ENCODE results near the gene USP13. TPM values are rescaled to one million over a fixed set of nuclear protein-coding genes. Genes with fewer than 3 reads are reported as not detected.

Gene USP13
- total RNA-seq, 3 donors from 2014 or later (not counting 1 experiment from before 2014, with no cell fraction given), result 2.4 to 5.6 (median 3.0) TPM

DNA sequence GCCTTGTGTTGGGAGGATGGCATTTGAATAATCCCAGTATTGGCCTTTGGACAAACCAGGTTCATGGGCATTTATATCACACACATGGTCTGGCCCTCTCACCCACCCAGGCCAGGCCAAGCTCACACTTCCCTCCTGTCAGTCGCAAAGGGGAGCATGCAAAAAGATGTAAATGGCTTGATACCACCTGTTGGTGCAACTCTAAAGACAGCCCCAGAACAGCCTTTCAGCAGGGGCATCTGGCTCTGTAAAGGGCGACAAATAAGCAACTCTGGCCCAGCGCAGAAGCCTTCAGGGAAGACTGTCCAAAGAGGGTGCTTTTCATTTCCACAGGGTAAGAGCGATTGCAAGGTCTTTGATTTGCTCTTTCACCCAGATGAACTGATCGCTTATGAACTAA is 91.8 kb downstream of the USP13 start:
- H3K27me3 ChIP-seq (ENCODE audit: control insufficient read depth, insufficient read depth, low read length), result no peaks in the 10 kb centered on the region
- no peaks in the 10 kb centered on the region for H3K4me1 ChIP-seq (ENCODE audit: control insufficient read depth, insufficient read depth, low read length)
- TF ChIP-seq, protein P1, sequence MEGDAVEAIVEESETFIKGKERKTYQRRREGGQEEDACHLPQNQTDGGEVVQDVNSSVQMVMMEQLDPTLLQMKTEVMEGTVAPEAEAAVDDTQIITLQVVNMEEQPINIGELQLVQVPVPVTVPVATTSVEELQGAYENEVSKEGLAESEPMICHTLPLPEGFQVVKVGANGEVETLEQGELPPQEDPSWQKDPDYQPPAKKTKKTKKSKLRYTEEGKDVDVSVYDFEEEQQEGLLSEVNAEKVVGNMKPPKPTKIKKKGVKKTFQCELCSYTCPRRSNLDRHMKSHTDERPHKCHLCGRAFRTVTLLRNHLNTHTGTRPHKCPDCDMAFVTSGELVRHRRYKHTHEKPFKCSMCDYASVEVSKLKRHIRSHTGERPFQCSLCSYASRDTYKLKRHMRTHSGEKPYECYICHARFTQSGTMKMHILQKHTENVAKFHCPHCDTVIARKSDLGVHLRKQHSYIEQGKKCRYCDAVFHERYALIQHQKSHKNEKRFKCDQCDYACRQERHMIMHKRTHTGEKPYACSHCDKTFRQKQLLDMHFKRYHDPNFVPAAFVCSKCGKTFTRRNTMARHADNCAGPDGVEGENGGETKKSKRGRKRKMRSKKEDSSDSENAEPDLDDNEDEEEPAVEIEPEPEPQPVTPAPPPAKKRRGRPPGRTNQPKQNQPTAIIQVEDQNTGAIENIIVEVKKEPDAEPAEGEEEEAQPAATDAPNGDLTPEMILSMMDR (IDR thresholded peaks at IDR 0.05), result no peak
- Mint-ChIP-seq H3K4me1 (no peaks in the 10 kb centered on the region), H3K9me3 (no peaks in the 10 kb centered on the region), H3K27ac (no peak overlapping the region), H3K4me3 (no peak overlapping the region), H3K36me3 (no peaks in the 10 kb centered on the region), H3K27me3 (ENCODE audit: low read depth in 2 of 2) (no peaks in the 10 kb centered on the region)
- WGBS (ENCODE audit: insufficient coverage), result 96% methylated on average over 5 of the region's 5 CpGs
- DNase-seq (no peak), ATAC-seq (no peak)
- intact Hi-C loops (cut with micrococcal nuclease), result no loop called here
- H3K27ac ChIP-seq (ENCODE audit: low read length), result no peak overlapping the region
- no peaks in the 10 kb centered on the region for H3K9me3 ChIP-seq (ENCODE audit: control insufficient read depth, insufficient read depth, low read length)
- H3K4me3 ChIP-seq (ENCODE audit: low read length), result no peak overlapping the region
- peaks cover 9% of the 10 kb centered on the region for H3K36me3 ChIP-seq (ENCODE audit: control insufficient read depth, insufficient read depth, low read length)

DNA sequence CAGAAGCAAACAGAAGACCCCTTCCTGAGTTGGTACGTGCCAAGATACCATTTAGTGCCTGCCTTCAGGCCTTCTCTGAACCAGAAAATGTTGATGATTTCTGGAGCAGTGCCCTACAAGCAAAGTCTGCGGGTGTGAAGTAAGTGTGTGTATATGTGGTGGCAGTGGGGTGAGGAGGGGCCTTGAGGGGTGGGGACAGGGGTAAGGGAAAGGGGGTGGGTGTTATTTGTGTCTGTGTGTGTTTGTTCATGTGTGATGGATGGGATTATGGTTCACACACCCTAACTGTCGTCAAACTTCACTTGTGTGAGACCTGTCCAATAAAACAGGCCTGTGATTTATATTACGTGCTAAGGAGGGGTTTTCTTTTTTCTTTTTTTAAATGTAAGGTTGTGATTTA is 92.2 kb downstream of the USP13 start:
- peaks cover 9% of the 10 kb centered on the region for H3K36me3 ChIP-seq (ENCODE audit: control insufficient read depth, insufficient read depth, low read length)
- no peak overlapping the region for H3K27ac Mint-ChIP-seq
- no peak for DNase-seq
- H3K27me3 Mint-ChIP-seq (ENCODE audit: low read depth in 2 of 2), result no peaks in the 10 kb centered on the region
- H3K4me3 ChIP-seq (ENCODE audit: low read length), result no peak overlapping the region
- no peak overlapping the region for H3K27ac ChIP-seq (ENCODE audit: low read length)
- TF ChIP-seq, protein P1 (IDR thresholded peaks at IDR 0.05), result no peak
- H3K4me3 Mint-ChIP-seq, result no peak overlapping the region
- no peak for ATAC-seq
- no peaks in the 10 kb centered on the region for H3K36me3 Mint-ChIP-seq
- intact Hi-C loops (cut with micrococcal nuclease), result no loop called here
- no peaks in the 10 kb centered on the region for H3K9me3 Mint-ChIP-seq
- WGBS (ENCODE audit: insufficient coverage), result 99% methylated on average over 3 of the region's 4 CpGs
- no peaks in the 10 kb centered on the region for H3K4me1 ChIP-seq (ENCODE audit: control insufficient read depth, insufficient read depth, low read length)
- no peaks in the 10 kb centered on the region for H3K27me3 ChIP-seq (ENCODE audit: control insufficient read depth, insufficient read depth, low read length)
- H3K4me1 Mint-ChIP-seq, result no peaks in the 10 kb centered on the region
- no peaks in the 10 kb centered on the region for H3K9me3 ChIP-seq (ENCODE audit: control insufficient read depth, insufficient read depth, low read length)

DNA sequence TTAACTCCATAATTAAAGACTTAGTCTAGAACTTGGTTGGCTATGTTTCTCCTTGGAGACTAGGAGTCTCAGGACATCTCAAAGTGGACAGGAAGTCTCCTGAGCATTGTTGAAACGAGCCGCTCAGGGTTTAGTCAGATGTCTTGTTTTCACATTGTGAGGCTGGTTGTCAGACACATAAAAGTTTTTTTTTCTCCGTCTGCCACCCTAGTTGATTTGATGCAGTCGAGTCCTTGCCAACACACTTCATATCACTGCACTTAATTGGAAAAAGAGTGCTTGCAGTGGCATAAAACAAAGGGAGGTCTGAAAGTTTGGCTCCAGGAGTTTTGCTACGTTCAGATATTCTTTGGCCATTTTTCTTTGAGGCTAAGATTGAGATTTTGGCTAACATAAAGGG is 92.9 kb downstream of the USP13 start:
- ATAC-seq (no peak), DNase-seq (no peak)
- no peaks in the 10 kb centered on the region for H3K9me3 Mint-ChIP-seq
- no peaks in the 10 kb centered on the region for H3K4me1 Mint-ChIP-seq
- intact Hi-C loops (cut with micrococcal nuclease), result no loop called here
- TF ChIP-seq, protein P1 (IDR thresholded peaks at IDR 0.05), result no peak
- 83% methylated on average over 4 of the region's 5 CpGs for WGBS (ENCODE audit: insufficient coverage)
- Histone ChIP-seq H3K4me1 (ENCODE audit: control insufficient read depth, insufficient read depth, low read length) (no peaks in the 10 kb centered on the region), H3K27ac (ENCODE audit: low read length) (no peak overlapping the region), H3K27me3 (ENCODE audit: control insufficient read depth, insufficient read depth, low read length) (no peaks in the 10 kb centered on the region), H3K9me3 (ENCODE audit: control insufficient read depth, insufficient read depth, low read length) (no peaks in the 10 kb centered on the region), H3K4me3 (ENCODE audit: low read length) (no peak overlapping the region), H3K36me3 (ENCODE audit: control insufficient read depth, insufficient read depth, low read length) (peaks cover 9% of the 10 kb centered on the region)
- H3K27ac Mint-ChIP-seq, result no peak overlapping the region
- H3K4me3 Mint-ChIP-seq, result no peak overlapping the region
- no peaks in the 10 kb centered on the region for H3K36me3 Mint-ChIP-seq
- H3K27me3 Mint-ChIP-seq (ENCODE audit: low read depth in 2 of 2), result no peaks in the 10 kb centered on the region

DNA sequence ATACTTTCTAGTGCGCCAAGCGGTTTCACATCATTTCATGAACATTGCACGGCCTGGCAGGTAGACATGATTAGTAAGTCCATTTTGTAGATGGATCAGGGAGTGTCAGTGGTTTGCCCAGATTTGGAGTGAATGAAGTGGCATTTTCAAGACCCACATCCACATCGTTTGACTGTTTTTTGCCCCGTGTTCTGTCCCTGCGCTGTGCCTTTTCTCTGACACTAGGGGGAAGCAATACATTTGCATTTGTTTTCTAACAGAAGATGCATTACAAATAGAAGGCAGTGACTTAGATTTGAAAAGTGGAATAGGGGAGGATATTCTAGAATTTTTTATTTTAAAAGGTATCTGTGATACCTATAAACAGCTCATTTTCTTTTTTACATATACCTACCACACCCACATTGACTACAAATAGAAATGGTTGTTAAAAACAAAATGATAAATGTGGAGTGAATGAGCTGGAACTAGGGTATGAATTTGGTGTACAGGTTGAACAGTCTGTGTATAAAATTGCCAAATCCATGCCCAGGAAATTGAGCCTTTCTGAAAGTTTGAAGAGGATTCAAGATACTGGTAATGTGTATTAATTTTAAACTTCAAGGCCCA is 98.0 kb downstream of the USP13 start:
- no peak overlapping the region for H3K4me3 Mint-ChIP-seq
- H3K36me3 ChIP-seq (ENCODE audit: control insufficient read depth, insufficient read depth, low read length), result no peaks in the 10 kb centered on the region
- no peaks in the 10 kb centered on the region for H3K4me1 ChIP-seq (ENCODE audit: control insufficient read depth, insufficient read depth, low read length)
- no peaks in the 10 kb centered on the region for H3K9me3 ChIP-seq (ENCODE audit: control insufficient read depth, insufficient read depth, low read length)
- no peak overlapping the region for H3K27ac Mint-ChIP-seq
- H3K9me3 Mint-ChIP-seq, result no peaks in the 10 kb centered on the region
- no peak overlapping the region for H3K4me3 ChIP-seq (ENCODE audit: low read length)
- DNase-seq, result peak in 1 of 2 donors; percentile 12
- no peaks in the 10 kb centered on the region for H3K27me3 Mint-ChIP-seq (ENCODE audit: low read depth in 2 of 2)
- H3K27me3 ChIP-seq (ENCODE audit: control insufficient read depth, insufficient read depth, low read length), result no peaks in the 10 kb centered on the region
- TF ChIP-seq, protein P1 (IDR thresholded peaks at IDR 0.05), result no peak
- no peaks in the 10 kb centered on the region for H3K36me3 Mint-ChIP-seq
- no peak for ATAC-seq
- 65% methylated on average over 6 of the region's 6 CpGs for WGBS (ENCODE audit: insufficient coverage)
- intact Hi-C loops (cut with micrococcal nuclease), result no loop called here
- H3K4me1 Mint-ChIP-seq, result no peaks in the 10 kb centered on the region
- no peak overlapping the region for H3K27ac ChIP-seq (ENCODE audit: low read length)
